GM12878 (cell line): ENCODE results near the gene MRPL18. TPM values are rescaled to one million over a fixed set of nuclear protein-coding genes. Genes with fewer than 3 reads are reported as not detected.

Experiments used
- BMI1 ChIP-seq: fragments of 450-650 bp; IDR thresholded peaks from 2 replicates; pipeline ENCODE4 v1.6.1; 2016; ENCODE audit warnings: mild to moderate bottlenecking, moderate library complexity, borderline replicate concordance
- CHD2 ChIP-seq: IDR thresholded peaks from 2 replicates; pipeline ENCODE4 v1.6.1; 2011; ENCODE audit warnings: low read depth, low read length, improper control_type of control experiment, borderline replicate concordance
- CREB1 ChIP-seq: IDR thresholded peaks from 2 replicates; pipeline ENCODE4 v1.6.1; 2012; ENCODE audit warnings: low read depth, mild to moderate bottlenecking, inconsistent platforms
- FOS ChIP-seq: IDR thresholded peaks from 3 replicates; pipeline ENCODE4 v1.6.1; 2011; ENCODE audit warnings: borderline replicate concordance; ENCODE audit not compliant: insufficient read length; ENCODE audit errors: extremely low read depth
- HDGF ChIP-seq: fragments of 450-650 bp; IDR thresholded peaks from 2 replicates; pipeline ENCODE4 v1.6.1; 2016; ENCODE audit warnings: antibody characterized with exemption
- NFYA ChIP-seq: IDR thresholded peaks from 2 replicates; pipeline ENCODE4 v1.6.1; 2011; ENCODE audit warnings: low read depth, mild to moderate bottlenecking, low read length, improper control_type of control experiment, borderline replicate concordance
- POLR2AphosphoS5 ChIP-seq: IDR thresholded peaks from 2 replicates; pipeline ENCODE4 v1.6.1; 2011; ENCODE audit warnings: mild to moderate bottlenecking, low read length, inconsistent platforms
- SP1 ChIP-seq: IDR thresholded peaks from one replicate; pipeline ENCODE4 v1.6.1; 2011; ENCODE audit warnings: low read depth, low read length
- SPI1 ChIP-seq: IDR thresholded peaks from 2 replicates; pipeline ENCODE4 v1.6.1; 2011; ENCODE audit warnings: low read depth, mild to moderate bottlenecking, low read length, moderate library complexity, borderline replicate concordance; ENCODE audit not compliant: insufficient read depth
- YY1 ChIP-seq: IDR thresholded peaks from 2 replicates; pipeline ENCODE4 v1.6.1; 2011; ENCODE audit warnings: low read depth, mild to moderate bottlenecking, low read length
- polyA plus RNA-seq, 11 experiments: library from polyadenylated mRNA; depleted of rRNA in 4 of 11; unstranded in 6 of 11; stranded (reverse) in 5 of 11; fragments of >200 nt; fragmentation: Nextera tagmentation in 4 of 11; fragmentation: Illumina TruSeq in 1 of 11; extraction: Ambion mirVana in 4 of 11; extraction: Trizol in 1 of 11; gene quantifications; 1 replicate in 1 of 11; 2 replicates in 10 of 11; pipeline versions ENCODE4 v1.2.1 to v1.2.3, GENCODE V29; 2011 to 2016; ENCODE audit warnings: inconsistent platforms in 2 of 11, missing spikeins in 2 of 11, low read depth in 1 of 11
- total RNA-seq, 4 experiments: library from RNA; depleted of rRNA in 3 of 4; stranded (reverse); fragments of >200 nt in 3 of 4; fragmentation: Illumina TruSeq in 1 of 4; extraction: Trizol in 1 of 4; gene quantifications; 2 replicates each; pipeline versions ENCODE4 v1.2.1 to v1.2.3, GENCODE V29; 2013 to 2021
- TF ChIP-seq, protein P1 (sequence below): fragments of 450-650 bp; formaldehyde crosslinking; IDR thresholded peaks from 2 replicates; pipeline ENCODE4 v1.4.0; 2022; ENCODE audit warnings: mild to moderate bottlenecking, moderate library complexity
- TF ChIP-seq, protein P2 (sequence below): fragments of 450-650 bp; formaldehyde crosslinking; IDR thresholded peaks from 2 replicates; pipeline ENCODE4 v1.5.0; 2022; ENCODE audit warnings: mild to moderate bottlenecking, missing genetic modification characterization
- TF ChIP-seq, protein P3 (sequence below): fragments of 450-650 bp; IDR thresholded peaks from 2 replicates; pipeline ENCODE4 v1.6.1; 2017; ENCODE audit warnings: mild to moderate bottlenecking, moderate library complexity
- TF ChIP-seq, protein P4 (sequence below): IDR thresholded peaks from 2 replicates; pipeline ENCODE4 v1.6.1; 2012; ENCODE audit warnings: low read depth, low read length, improper control_type of control experiment
- TF ChIP-seq, protein P5 (sequence below): fragments of 450-650 bp; IDR thresholded peaks from 2 replicates; pipeline ENCODE4 v1.6.1; 2018; ENCODE audit warnings: borderline replicate concordance, mild to moderate bottlenecking; ENCODE audit not compliant: partially characterized antibody

Gene MRPL18
- total and polyA plus RNA-seq, 10 of the 15 experiments (the other 5 are each of a cell fraction or from before 2014, with no cell fraction given) = 68.5 to 203 (median 116) TPM

DNA sequence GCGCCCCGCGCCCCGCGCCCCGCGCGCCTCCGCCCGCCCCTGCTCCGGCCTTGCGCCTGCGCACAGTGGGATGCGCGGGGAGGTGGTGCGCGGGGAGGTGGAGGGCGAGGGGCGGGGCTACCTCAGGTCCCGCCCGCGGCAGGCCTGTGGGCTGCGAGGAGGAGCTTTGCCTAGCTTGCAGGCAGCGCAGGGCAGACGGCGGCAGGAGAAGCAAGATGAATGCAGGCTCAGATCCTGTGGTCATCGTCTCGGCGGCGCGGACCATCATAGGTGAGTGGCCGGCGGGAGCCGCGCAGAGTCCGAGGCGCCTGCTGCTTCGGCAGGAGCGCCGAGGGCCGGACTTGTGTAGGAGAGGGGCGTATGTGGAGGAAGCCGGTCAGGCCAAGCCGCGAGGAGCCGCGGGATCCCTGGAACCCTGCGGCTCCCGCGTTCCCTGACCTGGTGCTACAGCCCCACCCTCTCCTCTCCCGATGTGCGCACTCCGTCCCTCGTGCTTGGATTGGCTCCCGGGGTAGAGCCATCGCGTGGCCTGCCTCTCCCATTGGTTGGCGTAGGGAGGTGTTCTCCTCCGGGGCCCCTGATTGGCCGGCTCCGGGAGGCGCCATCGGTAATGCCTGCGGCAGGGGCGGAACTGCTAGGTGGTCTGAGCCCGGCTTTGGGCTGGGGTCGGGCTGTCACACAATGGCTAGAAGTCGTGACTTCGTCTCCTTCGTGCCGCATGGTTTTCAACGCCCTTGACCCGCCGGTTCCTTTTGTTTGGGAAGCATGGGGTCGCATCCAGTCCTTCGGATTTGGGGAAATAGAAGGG, 28.2 kb upstream of the MRPL18 start, which contains the start of gene ACAT2 (continued):
- TF ChIP-seq POLR2AphosphoS5 (peak; percentile 71), SP1 (peak; percentile 96), SPI1 (peak; percentile 21; the same call in 1 of the 2 replicates), NFYA (peak; percentile 47; the same call in 1 of the 2 replicates), YY1 (peak; percentile 69), HDGF (peak; percentile 75), CREB1 (peak; percentile 77), FOS (peak; percentile 87), CHD2 (peak; percentile 91), BMI1 (no peak)
- TF ChIP-seq, protein P1, sequence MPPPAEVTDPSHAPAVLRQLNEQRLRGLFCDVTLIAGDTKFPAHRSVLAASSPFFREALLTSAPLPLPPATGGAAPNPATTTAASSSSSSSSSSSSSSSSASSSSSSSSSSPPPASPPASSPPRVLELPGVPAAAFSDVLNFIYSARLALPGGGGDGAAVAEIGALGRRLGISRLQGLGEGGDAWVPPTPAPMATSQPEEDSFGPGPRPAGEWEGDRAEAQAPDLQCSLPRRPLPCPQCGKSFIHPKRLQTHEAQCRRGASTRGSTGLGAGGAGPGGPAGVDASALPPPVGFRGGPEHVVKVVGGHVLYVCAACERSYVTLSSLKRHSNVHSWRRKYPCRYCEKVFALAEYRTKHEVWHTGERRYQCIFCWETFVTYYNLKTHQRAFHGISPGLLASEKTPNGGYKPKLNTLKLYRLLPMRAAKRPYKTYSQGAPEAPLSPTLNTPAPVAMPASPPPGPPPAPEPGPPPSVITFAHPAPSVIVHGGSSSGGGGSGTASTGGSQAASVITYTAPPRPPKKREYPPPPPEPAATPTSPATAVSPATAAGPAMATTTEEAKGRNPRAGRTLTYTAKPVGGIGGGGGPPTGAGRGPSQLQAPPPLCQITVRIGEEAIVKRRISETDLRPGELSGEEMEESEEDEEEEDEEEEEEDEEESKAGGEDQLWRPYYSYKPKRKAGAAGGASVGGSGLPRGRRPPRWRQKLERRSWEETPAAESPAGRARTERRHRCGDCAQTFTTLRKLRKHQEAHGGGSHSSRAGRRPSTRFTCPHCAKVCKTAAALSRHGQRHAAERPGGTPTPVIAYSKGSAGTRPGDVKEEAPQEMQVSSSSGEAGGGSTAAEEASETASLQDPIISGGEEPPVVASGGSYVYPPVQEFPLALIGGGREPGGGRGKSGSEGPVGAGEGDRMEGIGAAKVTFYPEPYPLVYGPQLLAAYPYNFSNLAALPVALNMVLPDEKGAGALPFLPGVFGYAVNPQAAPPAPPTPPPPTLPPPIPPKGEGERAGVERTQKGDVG (CRISPR knock-in tag) = peak; percentile 47; the same call in 1 of the 2 replicates
- TF ChIP-seq, protein P2, sequence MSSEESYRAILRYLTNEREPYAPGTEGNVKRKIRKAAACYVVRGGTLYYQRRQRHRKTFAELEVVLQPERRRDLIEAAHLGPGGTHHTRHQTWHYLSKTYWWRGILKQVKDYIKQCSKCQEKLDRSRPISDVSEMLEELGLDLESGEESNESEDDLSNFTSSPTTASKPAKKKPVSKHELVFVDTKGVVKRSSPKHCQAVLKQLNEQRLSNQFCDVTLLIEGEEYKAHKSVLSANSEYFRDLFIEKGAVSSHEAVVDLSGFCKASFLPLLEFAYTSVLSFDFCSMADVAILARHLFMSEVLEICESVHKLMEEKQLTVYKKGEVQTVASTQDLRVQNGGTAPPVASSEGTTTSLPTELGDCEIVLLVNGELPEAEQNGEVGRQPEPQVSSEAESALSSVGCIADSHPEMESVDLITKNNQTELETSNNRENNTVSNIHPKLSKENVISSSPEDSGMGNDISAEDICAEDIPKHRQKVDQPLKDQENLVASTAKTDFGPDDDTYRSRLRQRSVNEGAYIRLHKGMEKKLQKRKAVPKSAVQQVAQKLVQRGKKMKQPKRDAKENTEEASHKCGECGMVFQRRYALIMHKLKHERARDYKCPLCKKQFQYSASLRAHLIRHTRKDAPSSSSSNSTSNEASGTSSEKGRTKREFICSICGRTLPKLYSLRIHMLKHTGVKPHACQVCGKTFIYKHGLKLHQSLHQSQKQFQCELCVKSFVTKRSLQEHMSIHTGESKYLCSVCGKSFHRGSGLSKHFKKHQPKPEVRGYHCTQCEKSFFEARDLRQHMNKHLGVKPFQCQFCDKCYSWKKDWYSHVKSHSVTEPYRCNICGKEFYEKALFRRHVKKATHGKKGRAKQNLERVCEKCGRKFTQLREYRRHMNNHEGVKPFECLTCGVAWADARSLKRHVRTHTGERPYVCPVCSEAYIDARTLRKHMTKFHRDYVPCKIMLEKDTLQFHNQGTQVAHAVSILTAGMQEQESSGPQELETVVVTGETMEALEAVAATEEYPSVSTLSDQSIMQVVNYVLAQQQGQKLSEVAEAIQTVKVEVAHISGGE (CRISPR knock-in tag) = no peak
- TF ChIP-seq, protein P3, sequence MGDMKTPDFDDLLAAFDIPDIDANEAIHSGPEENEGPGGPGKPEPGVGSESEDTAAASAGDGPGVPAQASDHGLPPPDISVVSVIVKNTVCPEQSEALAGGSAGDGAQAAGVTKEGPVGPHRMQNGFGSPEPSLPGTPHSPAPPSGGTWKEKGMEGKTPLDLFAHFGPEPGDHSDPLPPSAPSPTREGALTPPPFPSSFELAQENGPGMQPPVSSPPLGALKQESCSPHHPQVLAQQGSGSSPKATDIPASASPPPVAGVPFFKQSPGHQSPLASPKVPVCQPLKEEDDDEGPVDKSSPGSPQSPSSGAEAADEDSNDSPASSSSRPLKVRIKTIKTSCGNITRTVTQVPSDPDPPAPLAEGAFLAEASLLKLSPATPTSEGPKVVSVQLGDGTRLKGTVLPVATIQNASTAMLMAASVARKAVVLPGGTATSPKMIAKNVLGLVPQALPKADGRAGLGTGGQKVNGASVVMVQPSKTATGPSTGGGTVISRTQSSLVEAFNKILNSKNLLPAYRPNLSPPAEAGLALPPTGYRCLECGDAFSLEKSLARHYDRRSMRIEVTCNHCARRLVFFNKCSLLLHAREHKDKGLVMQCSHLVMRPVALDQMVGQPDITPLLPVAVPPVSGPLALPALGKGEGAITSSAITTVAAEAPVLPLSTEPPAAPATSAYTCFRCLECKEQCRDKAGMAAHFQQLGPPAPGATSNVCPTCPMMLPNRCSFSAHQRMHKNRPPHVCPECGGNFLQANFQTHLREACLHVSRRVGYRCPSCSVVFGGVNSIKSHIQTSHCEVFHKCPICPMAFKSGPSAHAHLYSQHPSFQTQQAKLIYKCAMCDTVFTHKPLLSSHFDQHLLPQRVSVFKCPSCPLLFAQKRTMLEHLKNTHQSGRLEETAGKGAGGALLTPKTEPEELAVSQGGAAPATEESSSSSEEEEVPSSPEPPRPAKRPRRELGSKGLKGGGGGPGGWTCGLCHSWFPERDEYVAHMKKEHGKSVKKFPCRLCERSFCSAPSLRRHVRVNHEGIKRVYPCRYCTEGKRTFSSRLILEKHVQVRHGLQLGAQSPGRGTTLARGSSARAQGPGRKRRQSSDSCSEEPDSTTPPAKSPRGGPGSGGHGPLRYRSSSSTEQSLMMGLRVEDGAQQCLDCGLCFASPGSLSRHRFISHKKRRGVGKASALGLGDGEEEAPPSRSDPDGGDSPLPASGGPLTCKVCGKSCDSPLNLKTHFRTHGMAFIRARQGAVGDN = 0 out of 2 replicates have a peak, but pooled peaks have one; percentile 40
- TF ChIP-seq, protein P4, sequence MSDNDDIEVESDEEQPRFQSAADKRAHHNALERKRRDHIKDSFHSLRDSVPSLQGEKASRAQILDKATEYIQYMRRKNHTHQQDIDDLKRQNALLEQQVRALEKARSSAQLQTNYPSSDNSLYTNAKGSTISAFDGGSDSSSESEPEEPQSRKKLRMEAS = no peak
- TF ChIP-seq, protein P5, sequence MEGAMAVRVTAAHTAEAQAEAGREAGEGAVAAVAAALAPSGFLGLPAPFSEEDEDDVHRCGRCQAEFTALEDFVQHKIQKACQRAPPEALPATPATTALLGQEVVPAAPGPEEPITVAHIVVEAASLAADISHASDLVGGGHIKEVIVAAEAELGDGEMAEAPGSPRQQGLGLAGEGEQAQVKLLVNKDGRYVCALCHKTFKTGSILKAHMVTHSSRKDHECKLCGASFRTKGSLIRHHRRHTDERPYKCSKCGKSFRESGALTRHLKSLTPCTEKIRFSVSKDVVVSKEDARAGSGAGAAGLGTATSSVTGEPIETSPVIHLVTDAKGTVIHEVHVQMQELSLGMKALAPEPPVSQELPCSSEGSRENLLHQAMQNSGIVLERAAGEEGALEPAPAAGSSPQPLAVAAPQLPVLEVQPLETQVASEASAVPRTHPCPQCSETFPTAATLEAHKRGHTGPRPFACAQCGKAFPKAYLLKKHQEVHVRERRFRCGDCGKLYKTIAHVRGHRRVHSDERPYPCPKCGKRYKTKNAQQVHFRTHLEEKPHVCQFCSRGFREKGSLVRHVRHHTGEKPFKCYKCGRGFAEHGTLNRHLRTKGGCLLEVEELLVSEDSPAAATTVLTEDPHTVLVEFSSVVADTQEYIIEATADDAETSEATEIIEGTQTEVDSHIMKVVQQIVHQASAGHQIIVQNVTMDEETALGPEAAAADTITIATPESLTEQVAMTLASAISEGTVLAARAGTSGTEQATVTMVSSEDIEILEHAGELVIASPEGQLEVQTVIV = peak; percentile 83
